Endometrial microvascular endothelial cells (primary cell): Measurements from ENCODE around the gene SLCO2B1. TPM values are rescaled to one million over a fixed set of nuclear protein-coding genes. Genes with fewer than 3 reads are reported as not detected.

Experiments
- in situ Hi-C: cut with HindIII; loops from 2 replicates; pipeline ENCODE4 v1.10.0; 2017; ENCODE audit warnings: low sequenced_read_pairs, low pct_unique_long_range_greater_than_20kb; ENCODE audit errors: inconsistent ontology term
- total RNA-seq: library from RNA; depleted of rRNA; stranded (reverse); fragments of >200 nt; gene quantifications from one replicate; pipeline ENCODE4 v1.2.3, GENCODE V29; 2015; ENCODE audit errors: inconsistent ontology term

SLCO2B1 gene
- total RNA-seq, 1 donor from 2014 or later, result 0.65 TPM

DNA sequence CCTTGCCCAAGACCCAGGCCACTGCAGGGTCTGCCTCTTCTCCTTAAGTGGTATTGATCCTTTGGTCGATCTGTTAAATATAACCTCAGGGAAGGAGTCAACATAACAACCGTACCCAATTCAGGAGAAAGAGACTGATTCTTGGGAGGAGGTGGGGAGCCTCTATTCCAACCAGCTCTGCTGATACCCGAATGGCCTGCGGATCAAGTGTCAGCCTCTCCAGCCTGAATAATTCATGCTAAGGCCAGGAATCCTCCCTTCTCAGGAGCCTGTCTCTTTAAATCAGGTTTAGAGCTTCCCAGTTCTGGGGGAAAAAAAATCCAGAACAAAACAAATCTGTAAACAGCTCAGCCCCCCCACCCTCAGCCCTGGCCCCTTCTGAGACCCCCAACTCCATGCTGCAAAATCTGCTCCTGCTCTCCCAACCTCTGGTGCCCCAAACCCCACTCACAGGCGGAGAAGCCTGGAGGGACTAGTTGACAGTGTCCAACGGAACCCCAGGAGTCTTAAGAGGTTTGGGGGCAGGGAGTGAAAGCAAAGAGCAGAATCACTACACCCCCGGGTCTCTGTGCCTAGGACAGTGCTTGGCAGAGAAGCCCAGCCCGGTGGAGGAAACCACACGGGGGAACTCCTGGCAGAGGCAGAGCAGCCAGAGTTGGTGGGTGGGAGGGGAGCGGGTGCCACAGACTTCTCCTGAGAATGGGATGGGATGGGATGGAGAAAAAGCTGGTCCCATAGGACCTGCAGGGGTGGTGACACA, 88.8 kb downstream of the SLCO2B1 start:
- in situ Hi-C loops, result loop anchor here (25.0 kb wide), 1 partner anchor 227 kb away; no protein-coding TSS in a partner anchor

DNA sequence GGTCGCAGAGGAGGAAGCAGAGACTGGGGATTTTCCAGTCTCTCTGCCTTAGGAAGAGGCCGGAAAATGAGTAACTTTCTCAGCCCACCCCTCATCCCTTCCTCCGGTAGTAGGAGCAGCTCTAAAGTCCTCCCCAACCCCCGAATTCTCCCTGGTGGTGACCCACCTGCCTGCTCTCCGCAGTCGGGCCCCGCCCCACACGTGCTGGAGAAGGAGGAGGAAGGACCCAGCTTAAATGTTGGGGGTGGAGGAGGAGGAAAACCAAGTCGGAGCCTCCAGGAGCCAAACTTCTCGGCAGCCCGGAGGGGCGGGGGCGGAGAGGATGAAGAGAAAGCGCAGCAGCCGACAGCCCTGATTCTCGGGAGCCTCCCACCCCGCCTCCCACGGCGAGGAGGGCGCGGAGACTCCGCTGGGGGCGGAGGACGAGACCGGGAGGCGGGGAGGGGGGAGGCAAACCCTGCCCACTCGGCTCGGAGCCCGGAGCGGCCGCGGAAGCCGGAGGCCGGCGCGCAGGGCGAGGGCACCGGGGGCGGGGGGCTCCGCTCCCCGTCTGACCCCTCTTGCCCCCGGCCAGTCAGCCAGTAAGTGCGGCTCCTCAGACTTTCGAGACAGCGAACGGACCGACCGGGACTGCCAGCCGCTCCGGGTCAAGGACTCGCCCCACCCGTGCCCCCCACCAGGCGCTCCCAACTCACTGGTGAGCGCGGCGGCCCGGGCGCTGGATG, 89.6 kb downstream of the SLCO2B1 start, which contains the start of gene TPBGL:
Gene TPBGL (plus strand): TSS at position 464 of the 725 bp plus-strand sequence. CDS start 276 bp downstream, outside the sequence.
- in situ Hi-C loops, result loop anchor here (25.0 kb wide), 1 partner anchor 228 kb away; no protein-coding TSS in a partner anchor

DNA sequence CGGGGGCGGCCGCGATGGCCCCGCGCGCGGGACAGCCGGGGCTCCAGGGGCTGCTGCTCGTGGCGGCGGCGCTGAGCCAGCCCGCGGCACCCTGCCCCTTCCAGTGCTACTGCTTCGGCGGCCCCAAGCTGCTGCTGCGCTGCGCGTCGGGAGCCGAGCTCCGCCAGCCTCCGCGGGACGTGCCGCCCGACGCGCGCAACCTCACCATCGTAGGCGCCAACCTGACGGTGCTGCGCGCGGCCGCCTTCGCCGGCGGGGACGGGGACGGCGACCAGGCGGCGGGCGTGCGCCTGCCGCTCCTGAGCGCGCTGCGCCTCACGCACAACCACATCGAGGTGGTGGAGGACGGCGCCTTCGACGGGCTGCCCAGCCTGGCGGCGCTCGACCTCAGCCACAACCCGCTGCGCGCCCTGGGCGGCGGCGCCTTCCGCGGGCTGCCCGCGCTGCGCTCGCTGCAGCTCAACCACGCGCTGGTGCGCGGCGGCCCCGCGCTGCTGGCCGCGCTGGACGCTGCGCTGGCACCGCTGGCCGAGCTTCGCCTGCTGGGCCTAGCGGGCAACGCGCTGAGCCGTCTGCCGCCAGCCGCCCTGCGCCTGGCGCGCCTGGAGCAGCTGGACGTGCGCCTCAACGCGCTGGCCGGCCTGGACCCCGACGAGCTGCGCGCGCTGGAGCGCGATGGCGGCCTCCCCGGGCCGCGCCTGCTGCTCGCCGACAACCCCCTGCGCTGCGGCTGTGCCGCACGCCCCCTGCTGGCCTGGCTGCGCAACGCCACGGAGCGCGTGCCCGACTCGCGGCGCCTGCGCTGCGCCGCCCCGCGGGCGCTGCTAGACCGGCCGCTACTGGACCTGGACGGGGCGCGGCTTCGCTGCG, 90.4 kb downstream of the SLCO2B1 start:
- in situ Hi-C loops, result loop anchor here (25.0 kb wide), 1 partner anchor 229 kb away; no protein-coding TSS in a partner anchor

DNA sequence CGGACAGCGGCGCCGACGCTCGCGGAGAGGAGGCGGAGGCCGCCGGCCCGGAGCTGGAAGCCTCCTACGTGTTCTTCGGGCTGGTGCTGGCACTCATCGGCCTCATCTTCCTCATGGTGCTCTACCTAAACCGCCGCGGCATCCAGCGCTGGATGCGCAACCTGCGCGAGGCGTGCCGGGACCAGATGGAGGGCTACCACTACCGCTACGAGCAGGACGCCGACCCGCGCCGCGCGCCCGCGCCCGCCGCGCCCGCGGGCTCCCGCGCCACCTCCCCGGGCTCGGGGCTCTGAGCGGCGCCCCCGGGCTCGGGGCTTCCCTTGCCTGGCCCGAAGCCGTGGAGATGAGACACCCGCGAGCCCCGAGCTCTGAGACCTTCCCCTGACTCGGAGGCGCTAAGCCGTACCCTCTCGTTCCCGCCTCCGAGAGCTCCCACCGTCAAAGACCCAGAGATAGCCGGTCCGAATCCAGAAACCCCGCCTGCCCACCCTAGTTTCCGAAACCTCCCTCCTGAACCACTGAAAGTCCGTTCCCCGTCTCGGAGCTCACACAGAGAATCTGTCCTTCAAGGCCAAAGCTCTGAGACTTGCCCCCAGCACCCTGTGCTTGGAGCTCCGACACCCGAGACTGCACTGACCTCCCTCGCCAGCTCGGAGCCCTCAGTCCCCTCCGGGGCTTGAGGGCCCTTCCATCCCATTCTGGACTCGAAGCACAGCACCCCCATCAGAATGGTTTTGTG, 91.2 kb downstream of the SLCO2B1 start:
- in situ Hi-C loops, result loop anchor here (25.0 kb wide), 1 partner anchor 230 kb away; no protein-coding TSS in a partner anchor

DNA sequence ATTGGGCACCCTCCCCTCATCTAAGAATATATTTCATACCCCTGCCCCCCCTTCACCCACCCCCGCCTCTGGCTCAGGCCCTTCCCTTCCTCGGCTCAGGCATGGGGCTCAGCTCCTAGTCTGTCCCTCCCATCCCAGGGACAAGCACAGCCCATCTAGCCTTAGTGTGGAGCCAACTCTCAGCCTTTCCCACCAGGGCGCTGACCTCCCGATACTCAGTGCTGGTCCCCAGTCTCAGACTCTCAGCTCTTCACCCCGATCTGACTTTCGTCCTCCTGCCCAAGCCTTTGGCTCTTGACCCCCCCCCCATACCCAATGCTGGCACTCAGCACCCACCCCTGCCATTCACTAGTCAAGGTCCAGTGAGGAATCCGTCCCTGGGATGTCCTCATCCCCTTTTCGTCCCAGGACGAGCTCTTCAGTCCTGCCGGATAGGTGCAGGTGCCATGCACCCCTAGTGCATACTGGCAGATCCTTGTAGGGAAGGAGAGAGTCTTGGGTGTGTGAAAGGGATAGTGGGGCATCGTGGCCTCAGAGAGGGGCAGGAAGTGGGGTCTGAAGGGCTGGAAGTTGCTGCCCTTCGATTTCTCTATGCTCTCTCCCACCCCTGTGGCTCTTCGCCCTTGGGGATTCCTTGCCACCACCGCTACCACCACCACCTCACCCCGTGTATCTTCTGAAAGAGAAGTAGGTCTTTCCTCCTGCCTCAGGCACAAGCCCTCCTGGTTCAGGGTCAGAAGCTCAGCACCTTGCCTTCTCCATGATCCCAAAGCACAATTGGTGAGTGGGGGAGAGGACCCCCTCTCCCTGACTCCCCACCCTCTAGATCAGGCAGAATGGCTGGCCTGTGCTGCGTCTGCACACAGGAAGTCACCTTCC, 92.1 kb downstream of the SLCO2B1 start:
- in situ Hi-C loops, result loop anchor here (25.0 kb wide), 1 partner anchor 231 kb away; no protein-coding TSS in a partner anchor

DNA sequence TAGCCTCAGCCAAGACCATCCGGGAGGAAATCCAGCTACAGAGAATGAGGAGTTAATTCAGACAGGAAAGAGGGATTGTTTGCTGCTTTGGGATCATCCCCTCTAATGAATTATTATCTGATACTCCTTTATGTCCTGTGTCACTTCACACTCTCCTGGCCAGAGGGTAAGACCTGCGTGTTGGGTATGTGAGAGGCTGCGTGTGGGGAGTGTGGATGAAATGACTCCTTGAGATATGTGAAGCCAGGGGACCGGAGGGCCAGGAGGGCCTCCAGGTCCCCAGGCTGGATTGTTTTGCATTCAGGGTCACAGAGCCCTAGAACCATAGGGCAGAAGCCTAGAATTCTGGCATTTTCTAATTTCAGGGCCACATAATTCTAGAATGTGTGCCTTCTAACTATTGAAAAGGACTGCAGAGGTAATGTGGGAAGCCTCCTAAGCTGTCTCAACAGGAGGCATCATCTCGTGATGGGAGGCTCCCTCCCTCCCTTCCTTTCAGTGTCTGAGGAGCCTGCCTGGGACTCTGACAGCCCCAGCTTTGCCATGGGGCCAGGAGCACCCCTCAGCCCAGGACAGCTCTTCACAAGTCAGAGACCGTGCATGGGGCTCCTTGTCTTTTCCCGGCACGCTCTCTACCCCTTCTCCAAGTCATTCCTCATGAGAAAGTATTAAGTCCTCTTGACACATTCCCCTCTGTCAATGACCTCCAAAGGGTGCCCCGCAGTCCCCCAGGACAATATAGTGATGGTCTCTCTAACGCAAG, 93.3 kb downstream of the SLCO2B1 start:
- in situ Hi-C loops, result loop anchor here (25.0 kb wide), 1 partner anchor 232 kb away; no protein-coding TSS in a partner anchor

DNA sequence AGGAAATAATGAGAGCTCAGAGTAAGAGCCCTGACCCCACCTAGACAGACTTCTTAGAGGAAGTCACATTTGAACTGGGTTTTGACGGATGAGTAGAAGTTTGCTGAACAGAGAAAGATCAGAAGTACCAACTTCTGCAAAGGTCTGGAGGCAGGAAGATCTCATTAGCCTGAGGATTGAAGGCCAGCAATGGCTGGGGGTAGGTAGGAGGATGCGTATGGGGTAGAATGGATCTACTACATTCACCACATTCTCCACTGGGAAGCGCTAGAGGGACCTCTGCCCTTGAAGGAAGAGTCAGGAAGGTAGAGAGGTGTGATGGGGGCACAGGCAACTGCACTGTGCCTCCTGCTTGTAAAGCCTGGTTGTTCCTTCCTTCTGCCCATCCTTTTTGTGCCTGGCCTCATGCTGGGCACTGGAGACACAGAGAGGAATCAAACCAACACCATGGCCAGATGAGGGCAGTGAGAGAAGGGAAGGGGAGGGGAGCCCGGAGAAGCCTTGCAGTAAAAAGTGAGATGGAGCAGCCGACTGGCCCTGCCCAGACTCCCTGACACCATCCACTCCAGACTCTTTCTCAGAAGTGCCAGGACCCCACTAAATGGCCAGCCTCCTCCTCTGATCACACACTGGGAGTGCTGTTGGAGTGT, 94.6 kb downstream of the SLCO2B1 start:
- in situ Hi-C loops, result loop anchor here (25.0 kb wide), 1 partner anchor 233 kb away; no protein-coding TSS in a partner anchor

DNA sequence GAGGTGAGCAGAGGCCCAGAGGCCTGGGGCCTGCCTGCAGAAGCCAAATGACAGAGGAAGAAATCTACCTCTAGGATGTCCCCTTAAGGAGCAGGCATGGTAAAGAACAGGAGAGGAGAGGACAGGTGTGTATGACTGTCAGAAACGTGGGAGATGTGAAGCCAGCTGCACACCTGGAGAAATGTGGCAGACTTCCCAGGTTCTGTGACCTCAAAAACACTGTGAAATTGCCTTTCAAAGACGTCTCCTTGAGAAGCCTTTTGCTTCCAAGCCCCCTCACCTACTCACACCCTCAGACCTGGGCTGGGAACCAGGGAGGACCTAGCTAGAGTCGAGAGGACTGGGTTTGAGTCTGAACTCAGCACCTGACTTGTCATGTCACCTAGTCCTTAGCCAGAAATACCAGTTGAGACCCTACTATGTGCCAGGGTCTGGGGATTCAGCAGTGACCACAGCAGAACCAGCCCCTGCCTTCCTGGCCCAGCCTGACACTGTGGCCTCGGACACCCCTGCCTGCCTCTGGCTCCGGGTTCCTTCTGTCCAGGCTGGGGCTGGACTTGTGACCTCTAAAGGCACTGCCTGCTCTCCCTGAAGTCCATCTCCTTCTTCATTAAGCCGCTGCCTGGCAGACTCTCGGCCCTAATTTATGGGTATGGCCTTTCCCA, 95.2 kb downstream of the SLCO2B1 start:
- in situ Hi-C loops, result loop anchor here (25.0 kb wide), 1 partner anchor 234 kb away; no protein-coding TSS in a partner anchor

DNA sequence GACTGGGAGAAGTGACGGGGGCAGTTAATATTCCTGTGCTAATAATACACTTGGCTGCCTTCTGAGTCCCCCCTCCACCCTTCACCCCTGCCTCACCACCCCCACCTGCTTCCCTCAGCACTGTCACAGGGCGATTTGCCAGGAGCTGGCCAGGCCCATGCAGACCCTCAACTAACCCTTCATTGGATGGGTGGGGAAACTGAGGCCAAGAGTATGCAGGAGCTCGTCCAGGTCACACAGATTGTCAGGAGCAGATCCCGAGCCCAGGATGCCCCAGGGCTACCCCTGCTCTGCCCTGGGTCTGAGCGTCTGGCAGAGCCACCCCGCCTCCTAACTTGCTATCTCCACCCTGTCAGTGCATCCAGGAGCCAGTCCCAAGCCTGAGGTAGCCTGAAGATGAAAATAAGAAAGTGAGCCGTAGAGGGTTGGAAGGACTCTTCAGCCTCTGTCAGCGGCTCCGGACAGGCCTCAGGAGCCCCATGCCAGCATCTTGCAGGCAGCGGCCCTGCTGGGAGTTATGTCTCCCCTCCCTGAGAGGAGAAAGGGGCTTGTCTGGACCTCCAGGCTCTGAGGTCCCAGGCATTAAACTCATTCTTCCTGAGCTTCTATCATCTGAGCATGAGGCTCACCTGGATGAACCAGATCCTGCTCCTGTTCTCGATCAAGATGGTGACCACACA, 95.9 kb downstream of the SLCO2B1 start:
- in situ Hi-C loops, result loop anchor here (25.0 kb wide), 1 partner anchor 235 kb away; no protein-coding TSS in a partner anchor

DNA sequence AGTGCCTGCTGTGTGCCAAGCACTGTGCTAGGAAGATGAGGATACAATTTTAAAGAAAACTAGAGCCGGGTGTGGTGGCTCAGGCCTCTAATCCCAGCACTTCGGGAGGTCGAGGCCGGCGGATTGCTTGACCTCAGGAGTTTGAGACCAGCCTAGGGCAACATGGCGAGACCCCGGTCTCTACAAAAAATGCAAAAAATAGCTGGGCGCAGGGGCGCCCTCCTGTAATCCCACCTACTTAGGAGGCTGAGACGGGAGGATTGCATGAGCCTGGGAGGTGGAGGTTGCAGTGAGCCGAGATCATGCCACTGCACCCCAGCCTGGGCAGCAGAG, 98.0 kb downstream of the SLCO2B1 start:
- in situ Hi-C loops, result loop anchor here (25.0 kb wide), 1 partner anchor 237 kb away; no protein-coding TSS in a partner anchor

DNA sequence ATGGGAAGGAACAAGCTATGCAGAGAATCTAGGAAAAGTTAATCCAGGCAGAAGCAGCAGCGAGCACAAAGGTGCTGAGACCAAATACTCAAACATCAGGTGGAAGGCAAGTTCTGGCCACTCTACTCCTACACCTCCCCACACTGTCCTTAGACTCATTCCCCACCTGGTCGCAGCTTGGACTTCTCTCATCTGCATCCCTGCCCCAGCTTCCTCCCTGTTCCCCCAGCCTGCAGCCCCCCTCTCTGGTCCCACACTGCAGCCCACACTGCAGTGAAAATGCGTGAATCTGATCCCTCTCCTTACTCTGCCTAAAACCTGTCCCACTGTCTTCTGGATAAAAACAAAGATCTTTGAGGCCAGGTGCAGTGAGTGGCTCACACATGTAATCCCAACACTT, 98.8 kb downstream of the SLCO2B1 start:
- in situ Hi-C loops, result loop anchor here (25.0 kb wide), 1 partner anchor 237 kb away; no protein-coding TSS in a partner anchor

DNA sequence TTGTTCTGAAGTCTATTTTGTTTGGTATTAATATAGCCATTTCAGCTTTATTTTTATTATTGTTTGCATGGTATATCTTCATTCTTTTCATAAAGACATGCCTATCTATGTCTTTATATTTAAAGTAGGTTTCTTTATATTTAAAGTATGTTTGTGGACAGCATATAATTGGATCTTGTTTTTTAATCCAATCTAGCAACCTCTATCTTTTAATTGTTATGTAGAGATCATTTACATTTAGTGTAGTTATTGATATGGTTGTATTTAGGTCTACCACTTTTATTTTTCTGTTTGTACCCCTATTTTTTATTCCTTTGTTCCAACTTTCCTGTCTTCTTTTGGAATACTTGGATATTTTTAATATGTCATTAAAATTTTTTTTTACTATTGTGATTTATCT, 103.4 kb downstream of the SLCO2B1 start:
- in situ Hi-C loops, result no loop called here
